K562 (cell line): ENCODE data around the gene DYNC1H1. TPM values are rescaled to one million over a fixed set of nuclear protein-coding genes. Genes with fewer than 3 reads are reported as not detected.
A peak's percentile ranks its signal among the peaks of the same experiment; 100 is the strongest.

Experiments
- ATAC-seq: fragments of 200-7000 bp; cut with Tn5 transposase; 3 replicates; pipeline ENCODE4 v1.9.1; 2020; ENCODE audit warnings: moderate library complexity
- BruUV-seq: library from RNA; stranded (reverse); fragments of 400-500 nt; replicated peaks from 2 replicates; lab custom pipeline; 2021; lab: Mats Ljungman, UMichigan
- CTCF ChIA-PET: fragments of 300-600 bp; formaldehyde crosslinking; extraction: SDS; loops from one replicate; lab custom pipeline; 2021; ENCODE audit warnings: low intra/inter-chr PET ratio; lab: Yijun Ruan, JAX
- POLR2A ChIA-PET: fragments of 300-600, 350-650 bp; sonication (Branson Sonifier 250); formaldehyde crosslinking; extraction: SDS; loops from one replicate; lab custom pipeline; 2021; ENCODE audit warnings: antibody characterized with exemption, inconsistent platforms; lab: Yijun Ruan, JAX
- DNase-seq, 4 experiments: peaks; one replicate each; pipeline versions ENCODE4 v3.0.0 to v3.0.0-alpha.2; 2011 to 2018; ENCODE audit warnings: low spot score in 3 of 4, mixed read lengths in 3 of 4; ENCODE audit errors: extremely low read depth in 1 of 4
- FAIRE-seq: peaks from 2 replicates; lab custom pipeline; 2011; peaks lifted over from hg19 to GRCh38; lab: Jason Lieb, UNC
- H2AFZ ChIP-seq: 2 replicates; pipeline ENCODE4 v1.6.0; 2011; ENCODE audit warnings: low read depth, low read length, control low read depth, inconsistent platforms
- H3K27ac ChIP-seq: fragments of 200-600 bp; 3 replicates; pipeline ENCODE4 v1.8.0; 2011; ENCODE audit warnings: low read depth, mild to moderate bottlenecking, control low read depth, inconsistent platforms, low read length, moderate library complexity, mixed read lengths; ENCODE audit errors: extremely low read depth
- H3K27me3 ChIP-seq, 2 experiments: fragments of 300-600 bp in 1 of 2; 2 replicates in 1 of 2; 3 replicates in 1 of 2; pipeline versions ENCODE4 v1.6.0 to v1.8.0; 2011; ENCODE audit warnings: inconsistent platforms in 2 of 2, low read length in 2 of 2, mild to moderate bottlenecking in 1 of 2, mixed read lengths in 1 of 2, moderate library complexity in 1 of 2; ENCODE audit not compliant: control insufficient read depth in 2 of 2, insufficient read depth in 2 of 2
- H3K36me3 ChIP-seq: fragments of 300-600 bp; 3 replicates; pipeline ENCODE4 v1.8.0; 2011; ENCODE audit warnings: mild to moderate bottlenecking, low read length, inconsistent platforms; ENCODE audit not compliant: control insufficient read depth, insufficient read depth
- H3K4me1 ChIP-seq, 2 experiments: fragments of 200-600 bp in 1 of 2; replicated peaks in 1 of 2; 2 replicates in 1 of 2; 3 replicates in 1 of 2; pipeline versions ENCODE4 v1.5.1 to v1.8.0; 2011; ENCODE audit warnings: inconsistent platforms in 2 of 2, low read length in 2 of 2, mild to moderate bottlenecking in 1 of 2, mixed read lengths in 1 of 2, moderate library complexity in 1 of 2; ENCODE audit not compliant: control insufficient read depth in 2 of 2, insufficient read depth in 2 of 2
- H3K4me2 ChIP-seq: 2 replicates; pipeline ENCODE4 v1.6.1; 2011; ENCODE audit warnings: low read length, control low read depth, inconsistent platforms, mixed read lengths; ENCODE audit not compliant: insufficient read depth
- H3K4me3 ChIP-seq: fragments of 200-600 bp; sonication (generic), shearing (Covaris generic); 2 replicates; pipeline ENCODE4 v1.5.1; 2016; ENCODE audit warnings: control low read depth, inconsistent platforms
- H3K79me2 ChIP-seq: fragments of 200-600 bp; 3 replicates; pipeline ENCODE4 v1.8.0; 2011; ENCODE audit warnings: low read length, inconsistent platforms; ENCODE audit not compliant: control insufficient read depth, insufficient read depth
- H3K9ac ChIP-seq, 2 experiments: 2 replicates each; pipeline versions ENCODE4 v1.6.0 to v1.6.1; 2011; ENCODE audit warnings: low read depth in 2 of 2, low read length in 2 of 2, control low read depth in 1 of 2, inconsistent platforms in 1 of 2, mild to moderate bottlenecking in 1 of 2, mixed read lengths in 1 of 2; ENCODE audit not compliant: insufficient read depth in 1 of 2
- H3K9me1 ChIP-seq: one replicate; pipeline ENCODE4 v1.6.0; 2011; ENCODE audit warnings: inconsistent platforms, mild to moderate bottlenecking, low read length, moderate library complexity; ENCODE audit not compliant: control insufficient read depth, insufficient read depth
- H3K9me3 ChIP-seq: replicated peaks from 2 replicates; pipeline ENCODE4 v1.5.1; 2011; ENCODE audit warnings: low read depth, low read length, inconsistent platforms; ENCODE audit not compliant: control insufficient read depth, insufficient read depth
- H4K20me1 ChIP-seq: replicated peaks from 2 replicates; pipeline ENCODE4 v1.6.1; 2011; ENCODE audit warnings: low read length, inconsistent platforms, mixed read lengths; ENCODE audit not compliant: control insufficient read depth, insufficient read depth
- L3MBTL2 ChIP-seq: fragments of 450-650 bp; IDR thresholded peaks from 2 replicates; pipeline ENCODE4 v1.6.1; 2016; ENCODE audit warnings: mild to moderate bottlenecking, moderate library complexity
- RBFOX2 ChIP-seq: fragments of 200-400 bp; formaldehyde crosslinking; IDR thresholded peaks from 2 replicates; pipeline ENCODE4 v1.6.1; 2017; ENCODE audit warnings: low read depth, mild to moderate bottlenecking, low read length, moderate library complexity
- UBTF ChIP-seq, 2 experiments: IDR thresholded peaks; 2 replicates each; pipeline ENCODE4 v1.6.1; 2012; ENCODE audit warnings: improper control_type of control experiment in 2 of 2, low read depth in 2 of 2, low read length in 2 of 2, borderline replicate concordance in 1 of 2
- VEZF1 ChIP-seq: fragments of 200-800 bp; sonication (Bioruptor generic); IDR thresholded peaks from 2 replicates; pipeline ENCODE4 v1.6.1; 2017; ENCODE audit warnings: missing genetic modification characterization, missing compliant biosample characterization
- ZNF830 ChIP-seq: fragments of 250-450 bp; sonication (Bioruptor Pico); IDR thresholded peaks from 2 replicates; pipeline ENCODE4 v1.5.0; 2021; ENCODE audit warnings: mild to moderate bottlenecking
- WGBS: fragments of 100-300 bp; shearing (Covaris generic); methylation state at CpG from one replicate; pipeline ENCODE4 v1.1.6; 2016; ENCODE audit warnings: low coverage, mixed read lengths; ENCODE audit not compliant: insufficient coverage; ENCODE audit errors: missing lambda C conversion rate; 5-methylcytosine and 5-hydroxymethylcytosine counted together
- in situ Hi-C: fragments of 300-500 bp; cut with MboI; formaldehyde crosslinking; loops from 4 replicates; pipeline ENCODE4 v1.15.0; 2018; ENCODE audit warnings: inconsistent platforms, mixed read lengths
- intact Hi-C: fragments of 100-400 bp; cut with micrococcal nuclease; formaldehyde crosslinking; loops from 2 replicates; pipeline ENCODE4 v1.14.2; 2022
- polyA plus RNA-seq, 8 experiments: library from polyadenylated mRNA; depleted of rRNA in 4 of 8; stranded (reverse) in 5 of 8; unstranded in 3 of 8; fragments of >200 nt; fragmentation: Nextera tagmentation in 2 of 8; fragmentation: Illumina TruSeq in 1 of 8; extraction: Ambion mirVana in 2 of 8; extraction: Trizol in 1 of 8; gene quantifications; 2 replicates each; pipeline versions ENCODE4 v1.2.1 to v1.2.3, GENCODE V29; 2011 to 2014; ENCODE audit warnings: inconsistent platforms in 1 of 8, missing spikeins in 1 of 8
- total RNA-seq, 7 experiments: library from RNA; depleted of rRNA in 6 of 7; stranded (reverse); fragments of >200 nt in 6 of 7; fragmentation: Illumina TruSeq in 2 of 7; extraction: Trizol in 2 of 7; gene quantifications; 2 replicates each; pipeline versions ENCODE4 v1.2.1 to v1.2.3, GENCODE V29; 2011 to 2021; ENCODE audit warnings: low replicate concordance in 1 of 7
- TF ChIP-seq, protein P1 (sequence below): fragments of 450-650 bp; IDR thresholded peaks from one replicate; pipeline ENCODE4 v1.6.1; 2018; ENCODE audit warnings: mild to moderate bottlenecking, moderate library complexity; ENCODE audit not compliant: partially characterized antibody

Gene DYNC1H1
- total and polyA plus RNA-seq, 9 of the 15 experiments (the other 6 are each of a cell fraction or from before 2014, with no cell fraction given) = 31.9 to 335 (median 115) TPM

DNA sequence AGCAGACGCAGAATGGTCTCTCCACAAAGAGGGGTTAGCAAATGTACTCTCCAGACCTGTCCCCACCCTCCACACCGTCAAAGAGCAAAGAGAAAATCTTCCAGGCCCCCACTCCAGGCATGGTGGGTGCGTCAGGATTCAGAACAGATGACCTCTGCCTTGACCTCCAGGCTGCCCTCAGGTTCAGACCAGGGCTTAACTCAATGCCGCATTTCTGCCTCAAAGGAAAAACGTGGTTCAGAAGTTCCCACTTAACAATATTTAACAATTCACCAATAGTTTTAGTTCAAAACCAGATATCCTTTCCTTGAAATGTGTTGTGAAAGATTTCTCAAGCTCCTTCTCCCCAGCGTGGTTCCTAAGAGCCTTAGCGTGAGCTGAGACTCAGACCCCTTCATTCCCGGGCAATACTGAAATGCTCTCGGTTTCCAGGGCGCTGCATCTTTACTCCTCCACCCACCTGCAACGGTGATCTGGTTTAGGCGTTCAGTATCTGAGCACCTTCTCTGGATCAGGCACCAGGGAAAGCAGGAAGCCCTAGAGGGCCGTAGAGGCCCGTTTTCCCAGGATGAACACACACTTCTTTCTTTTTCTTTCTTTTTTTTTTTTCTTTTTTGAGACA, 99.5 kb downstream of the DYNC1H1 start:
- Histone ChIP-seq H3K4me1 (peaks cover 6 to 12% of the 10 kb centered on the region in 2 experiments; a peak in 3 of 5 replicates), H4K20me1 (no peaks in the 10 kb centered on the region), H3K9ac (peak overlapping the region; percentile 32 to 80; a peak in 3 of 4 replicates), H3K27ac (peak overlapping the region; percentile 45), H3K27me3 (no peaks in the 10 kb centered on the region), H3K9me3 (no peaks in the 10 kb centered on the region), H3K9me1 (no peaks in the 10 kb centered on the region), H2AFZ (peak overlapping the region; percentile 88), H3K4me2 (peak overlapping the region; percentile 43), H3K4me3 (no peak overlapping the region), H3K79me2 (no peaks in the 10 kb centered on the region), H3K36me3 (no peaks in the 10 kb centered on the region)
- BruUV-seq = no TSS peak
- intact Hi-C loops (loop anchor here (1.0 to 2.0 kb wide), 2 partner anchors 25 to 32 kb away; no protein-coding TSS in a partner anchor), in situ Hi-C loops (loop anchor here (10.0 kb wide), 1 partner anchor 251 kb away; the partner anchor contains the start of gene ZNF839)
- TF ChIP-seq VEZF1 (CRISPR knock-in tag) (0 out of 2 replicates have a peak, but pooled peaks have one; percentile 1), UBTF (IDR thresholded peaks at IDR 0.05; ENCODE audit: borderline replicate concordance in 1 of 2, low read depth in 2 of 2, low read length in 2 of 2) (no peak), RBFOX2 (0 out of 2 replicates have a peak, but pooled peaks have one; percentile 8), L3MBTL2 (peak; percentile 47; the same call in 1 of the 2 replicates), ZNF830 (CRISPR knock-in tag) (no peak)
- TF ChIP-seq, protein P1, sequence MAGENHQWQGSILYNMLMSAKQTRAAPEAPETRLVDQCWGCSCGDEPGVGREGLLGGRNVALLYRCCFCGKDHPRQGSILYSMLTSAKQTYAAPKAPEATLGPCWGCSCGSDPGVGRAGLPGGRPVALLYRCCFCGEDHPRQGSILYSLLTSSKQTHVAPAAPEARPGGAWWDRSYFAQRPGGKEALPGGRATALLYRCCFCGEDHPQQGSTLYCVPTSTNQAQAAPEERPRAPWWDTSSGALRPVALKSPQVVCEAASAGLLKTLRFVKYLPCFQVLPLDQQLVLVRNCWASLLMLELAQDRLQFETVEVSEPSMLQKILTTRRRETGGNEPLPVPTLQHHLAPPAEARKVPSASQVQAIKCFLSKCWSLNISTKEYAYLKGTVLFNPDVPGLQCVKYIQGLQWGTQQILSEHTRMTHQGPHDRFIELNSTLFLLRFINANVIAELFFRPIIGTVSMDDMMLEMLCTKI = no peak
- no peak for FAIRE-seq
- ATAC-seq = peak; percentile 38
- POLR2A ChIA-PET = interaction anchor here (0.6 to 3.3 kb wide), 5 partner anchors 9 to 21 kb away, joined by 3 to 17 read pairs (median 4); partner anchors contain the start of gene HSP90AA1
- 26% methylated on average over 11 of the region's 14 CpGs for WGBS
- CTCF ChIA-PET = interaction anchor here (1.8 kb wide), 1 partner anchor 32 kb away, joined by 12 read pairs; no protein-coding TSS in a partner anchor
- DNase-seq = no peak
